Lower lobe of right lung (tissue), 2 donors: ENCODE data around the gene MMP1. TPM values are rescaled to one million over a fixed set of nuclear protein-coding genes. Genes with fewer than 3 reads are reported as not detected.

Experiments
- ATAC-seq, 2 donors: fragments of 200-7000 bp; cut with Tn5 transposase; one replicate each; pipeline ENCODE4 v1.9.1; 2020 to 2022; ENCODE audit warnings: mild to moderate bottlenecking in 2 of 2, moderate library complexity in 2 of 2
- DNase-seq: peaks from one replicate; pipeline ENCODE4 v3.0.0-alpha.2; 2020
- H3K27ac ChIP-seq: fragments of 200-600 bp; one replicate; pipeline ENCODE4 v1.8.0; 2022
- H3K27me3 ChIP-seq: fragments of 200-600 bp; one replicate; pipeline ENCODE4 v1.8.0; 2022; ENCODE audit warnings: low read depth
- H3K36me3 ChIP-seq: fragments of 200-600 bp; one replicate; pipeline ENCODE4 v1.8.0; 2022; ENCODE audit warnings: mild to moderate bottlenecking
- H3K4me1 ChIP-seq: fragments of 200-600 bp; one replicate; pipeline ENCODE4 v1.8.0; 2022
- H3K4me3 ChIP-seq: fragments of 200-600 bp; one replicate; pipeline ENCODE4 v1.8.0; 2022; ENCODE audit warnings: mild to moderate bottlenecking
- H3K9me3 ChIP-seq: fragments of 200-600 bp; one replicate; pipeline ENCODE4 v1.8.0; 2022
- CTCF ChIP-seq: fragments of 200-600 bp; IDR thresholded peaks from one replicate; pipeline ENCODE4 v1.8.0; 2022; ENCODE audit warnings: antibody characterized with exemption, mild to moderate bottlenecking
- intact Hi-C: fragments of 100-400 bp; cut with DNase I; formaldehyde crosslinking; loops from one replicate; pipeline ENCODE4 v1.11.0; 2022
- total RNA-seq: library from RNA; stranded (reverse); fragmentation: NEBNext Ultra II Directional; extraction: Animal tissue kit (Norgen Biotek cat#: 25700); gene quantifications from one replicate; pipeline ENCODE4 v1.2.1, GENCODE V29; 2021
- donor health status: DM: no; HTN: yes; CAD: no; lungs with severe emphysema.

MMP1 gene
- total RNA-seq, 1 donor from 2014 or later: 0.97 TPM

- Histone ChIP-seq H3K9me3 (no peaks in the 10 kb centered on the region), H3K27ac (no peak overlapping the region), H3K27me3 (no peaks in the 10 kb centered on the region), H3K4me1 (no peaks in the 10 kb centered on the region), H3K4me3 (no peak overlapping the region), H3K36me3 (no peaks in the 10 kb centered on the region)
- intact Hi-C loops: no loop called here
- peak; percentile 39 for TF ChIP-seq CTCF
- peak; percentile 61 for DNase-seq
- peak in 1 of 2 donors; percentile 59 for ATAC-seq
Observed at GRCh38 chr11:102831489-102832440, 33.8 kb upstream of the MMP1 start.

- no peaks in the 10 kb centered on the region for H3K4me1 ChIP-seq
- no peaks in the 10 kb centered on the region for H3K9me3 ChIP-seq
- no peak overlapping the region for H3K27ac ChIP-seq
- no peak for TF ChIP-seq CTCF
- H3K4me3 ChIP-seq: no peak overlapping the region
- no peaks in the 10 kb centered on the region for H3K36me3 ChIP-seq
- intact Hi-C loops: no loop called here
- ATAC-seq (no peak), DNase-seq (no peak)
- H3K27me3 ChIP-seq: no peaks in the 10 kb centered on the region
Observed at GRCh38 chr11:102831128-102831488, 33.1 kb upstream of the MMP1 start.

- TF ChIP-seq CTCF: no peak
- Histone ChIP-seq H3K9me3 (no peaks in the 10 kb centered on the region), H3K36me3 (no peaks in the 10 kb centered on the region), H3K27ac (no peak overlapping the region), H3K4me1 (no peaks in the 10 kb centered on the region), H3K4me3 (no peak overlapping the region), H3K27me3 (no peaks in the 10 kb centered on the region)
- DNase-seq (no peak), ATAC-seq (no peak)
- intact Hi-C loops: no loop called here
Observed at GRCh38 chr11:102830001-102830727, 32.2 kb upstream of the MMP1 start.

GRCh38 chr11:102829316-102830000 lies 31.5 kb upstream of the MMP1 start:
- Histone ChIP-seq H3K4me1 (no peaks in the 10 kb centered on the region), H3K9me3 (no peaks in the 10 kb centered on the region), H3K36me3 (no peaks in the 10 kb centered on the region), H3K27me3 (no peaks in the 10 kb centered on the region), H3K4me3 (no peak overlapping the region), H3K27ac (no peak overlapping the region)
- intact Hi-C loops: no loop called here
- no peak for DNase-seq
- no peak for ATAC-seq
- no peak for TF ChIP-seq CTCF

GRCh38 chr11:102824556-102824955 lies 26.6 kb upstream of the MMP1 start:
- DNase-seq: no peak
- ATAC-seq: peak in 1 of 2 donors; percentile 37
- no peaks in the 10 kb centered on the region for H3K27me3 ChIP-seq
- no peak overlapping the region for H3K27ac ChIP-seq
- H3K4me1 ChIP-seq: no peaks in the 10 kb centered on the region
- intact Hi-C loops: no loop called here
- TF ChIP-seq CTCF: no peak
- no peaks in the 10 kb centered on the region for H3K9me3 ChIP-seq
- H3K36me3 ChIP-seq: no peaks in the 10 kb centered on the region
- no peak overlapping the region for H3K4me3 ChIP-seq
